Measurements from ENCODE around the gene CDH23. TPM values are rescaled to one million over a fixed set of nuclear protein-coding genes. Genes with fewer than 3 reads are reported as not detected.

CDH23 gene
- polyA plus RNA-seq, 4 donors, result 0.75 to 2.0 (median 1.3) TPM

GRCh38 chr10:71744897-71745663 is 348.4 kb downstream of the CDH23 start:
- DNase-seq (ENCODE audit: low read depth in 4 of 4, low spot score in 2 of 4), result no peak

GRCh38 chr10:71745664-71746250 is 349.0 kb downstream of the CDH23 start:
- no peak for DNase-seq (ENCODE audit: low read depth in 4 of 4, low spot score in 2 of 4)

- no peak for DNase-seq (ENCODE audit: low read depth in 4 of 4, low spot score in 2 of 4)
These were observed 349.8 kb downstream of the CDH23 start for GRCh38 chr10:71746344-71747037.

- DNase-seq (ENCODE audit: low read depth in 4 of 4, low spot score in 2 of 4), result no peak
These were observed 350.4 kb downstream of the CDH23 start for GRCh38 chr10:71747039-71747531.

- DNase-seq (ENCODE audit: low read depth in 4 of 4, low spot score in 2 of 4), result no peak
These were observed 351.1 kb downstream of the CDH23 start for GRCh38 chr10:71747551-71748523.

GRCh38 chr10:71748671-71749191 is 352.0 kb downstream of the CDH23 start:
- no peak for DNase-seq (ENCODE audit: low read depth in 4 of 4, low spot score in 2 of 4)

- no peak for DNase-seq (ENCODE audit: low read depth in 4 of 4, low spot score in 2 of 4)
These were observed 352.7 kb downstream of the CDH23 start for GRCh38 chr10:71749396-71749795.

GRCh38 chr10:71750124-71750841 is 353.6 kb downstream of the CDH23 start:
- no peak for DNase-seq (ENCODE audit: low read depth in 4 of 4, low spot score in 2 of 4)

- DNase-seq (ENCODE audit: low read depth in 4 of 4, low spot score in 2 of 4), result no peak
These were observed 354.3 kb downstream of the CDH23 start for GRCh38 chr10:71750986-71751385.

- no peak for DNase-seq (ENCODE audit: low read depth in 4 of 4, low spot score in 2 of 4)
These were observed 354.9 kb downstream of the CDH23 start for GRCh38 chr10:71751515-71752224.

- DNase-seq (ENCODE audit: low read depth in 4 of 4, low spot score in 2 of 4), result no peak
These were observed 355.8 kb downstream of the CDH23 start for GRCh38 chr10:71752391-71753090.

GRCh38 chr10:71753091-71753959 is 356.6 kb downstream of the CDH23 start:
- no peak for DNase-seq (ENCODE audit: low read depth in 4 of 4, low spot score in 2 of 4)

GRCh38 chr10:71753960-71754505 is 357.3 kb downstream of the CDH23 start:
- no peak for DNase-seq (ENCODE audit: low read depth in 4 of 4, low spot score in 2 of 4)

- no peak for DNase-seq (ENCODE audit: low read depth in 4 of 4, low spot score in 2 of 4)
These were observed 357.8 kb downstream of the CDH23 start for GRCh38 chr10:71754562-71754961.

GRCh38 chr10:71755179-71755879 is 358.6 kb downstream of the CDH23 start:
- DNase-seq (ENCODE audit: low read depth in 4 of 4, low spot score in 2 of 4), result no peak
